GM23338 (cell line): Measurements from ENCODE around the gene YIPF4. TPM values are rescaled to one million over a fixed set of nuclear protein-coding genes. Genes with fewer than 3 reads are reported as not detected.

Experiments
- CREB1 ChIP-seq: fragments of 250-450 bp; sonication (Bioruptor Pico); IDR thresholded peaks from 2 replicates; pipeline ENCODE4 v1.5.0; 2020; ENCODE audit warnings: low read depth, mild to moderate bottlenecking, moderate library complexity
- EZH2phosphoT487 ChIP-seq: fragments of 200-600 bp; sonication (generic); IDR thresholded peaks from one replicate; pipeline ENCODE4 v1.8.1; 2018; ENCODE audit warnings: antibody characterized with exemption; ENCODE audit not compliant: unreplicated experiment
- JUNB ChIP-seq: IDR thresholded peaks from one replicate; pipeline ENCODE4 v1.6.1; 2016; ENCODE audit warnings: antibody characterized with exemption; ENCODE audit not compliant: unreplicated experiment
- NANOG ChIP-seq: IDR thresholded peaks from 2 replicates; pipeline ENCODE4 v1.6.1; 2016; ENCODE audit warnings: antibody characterized with exemption, borderline replicate concordance
- POLR2AphosphoS5 ChIP-seq: IDR thresholded peaks from 2 replicates; pipeline ENCODE4 v1.6.1; 2016; ENCODE audit warnings: antibody characterized with exemption, low read depth
- STAT1 ChIP-seq: IDR thresholded peaks from one replicate; pipeline ENCODE4 v1.6.1; 2016; ENCODE audit warnings: antibody characterized with exemption; ENCODE audit not compliant: unreplicated experiment
- ZNF331 ChIP-seq: fragments of 250-450 bp; sonication (Bioruptor Pico); IDR thresholded peaks from 2 replicates; pipeline ENCODE4 v1.5.0; 2020; ENCODE audit warnings: low read depth, mild to moderate bottlenecking, moderate library complexity
- polyA plus RNA-seq: library from polyadenylated mRNA; unstranded; fragments of >200 nt; fragmentation: Nextera tagmentation; extraction: Ambion mirVana; gene quantifications from 2 replicates; pipeline ENCODE4 v1.2.1, GENCODE V29; 2016
- total RNA-seq: library from RNA; depleted of rRNA; stranded (reverse); fragments of >200 nt; shearing (Covaris generic); gene quantifications from 2 replicates; pipeline ENCODE4 v1.2.3, GENCODE V29; 2014
- TF ChIP-seq, protein P1 (sequence below): fragments of 250-450 bp; sonication (Bioruptor Pico); IDR thresholded peaks from 2 replicates; pipeline ENCODE4 v1.5.0; 2020; ENCODE audit warnings: mild to moderate bottlenecking, moderate library complexity
- TF ChIP-seq, protein P2 (sequence below): IDR thresholded peaks from 2 replicates; pipeline ENCODE4 v1.6.1; 2016; ENCODE audit warnings: antibody characterized with exemption
- TF ChIP-seq, protein P3 (sequence below), 2 experiments: fragments of 200-600 bp in 1 of 2; sonication (generic) in 1 of 2; conservative IDR thresholded peaks; 2 replicates each; pipeline versions ENCODE4 v1.5.1 to v1.6.1; 2016 to 2017; ENCODE audit warnings: antibody characterized with exemption in 2 of 2, low read depth in 2 of 2, mild to moderate bottlenecking in 2 of 2, moderate library complexity in 1 of 2

YIPF4 gene
- total and polyA plus RNA-seq, 2 experiments from 2014 or later = 14.2 to 24.9 TPM

DNA sequence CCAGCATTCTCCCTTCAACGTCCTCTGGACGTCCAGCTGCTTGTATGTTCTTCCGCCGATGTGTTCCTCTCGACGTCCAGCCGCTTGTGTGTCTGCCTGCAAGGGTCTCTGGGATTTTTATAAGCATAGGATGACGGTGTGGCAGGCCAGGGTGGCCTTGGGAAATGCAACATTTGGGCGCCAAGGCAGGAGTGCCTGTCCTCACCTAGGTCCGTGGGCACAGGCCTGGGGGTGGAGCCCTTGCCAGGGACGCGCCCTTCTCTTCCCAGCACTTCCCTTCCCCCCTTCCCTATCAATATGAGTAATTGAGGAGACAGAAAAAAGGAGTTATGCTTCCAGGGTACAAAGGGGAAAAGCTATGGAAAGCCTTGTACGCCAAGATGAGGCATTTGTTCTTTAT, 19.5 kb upstream of the YIPF4 start (continued):
- TF ChIP-seq, protein P1, sequence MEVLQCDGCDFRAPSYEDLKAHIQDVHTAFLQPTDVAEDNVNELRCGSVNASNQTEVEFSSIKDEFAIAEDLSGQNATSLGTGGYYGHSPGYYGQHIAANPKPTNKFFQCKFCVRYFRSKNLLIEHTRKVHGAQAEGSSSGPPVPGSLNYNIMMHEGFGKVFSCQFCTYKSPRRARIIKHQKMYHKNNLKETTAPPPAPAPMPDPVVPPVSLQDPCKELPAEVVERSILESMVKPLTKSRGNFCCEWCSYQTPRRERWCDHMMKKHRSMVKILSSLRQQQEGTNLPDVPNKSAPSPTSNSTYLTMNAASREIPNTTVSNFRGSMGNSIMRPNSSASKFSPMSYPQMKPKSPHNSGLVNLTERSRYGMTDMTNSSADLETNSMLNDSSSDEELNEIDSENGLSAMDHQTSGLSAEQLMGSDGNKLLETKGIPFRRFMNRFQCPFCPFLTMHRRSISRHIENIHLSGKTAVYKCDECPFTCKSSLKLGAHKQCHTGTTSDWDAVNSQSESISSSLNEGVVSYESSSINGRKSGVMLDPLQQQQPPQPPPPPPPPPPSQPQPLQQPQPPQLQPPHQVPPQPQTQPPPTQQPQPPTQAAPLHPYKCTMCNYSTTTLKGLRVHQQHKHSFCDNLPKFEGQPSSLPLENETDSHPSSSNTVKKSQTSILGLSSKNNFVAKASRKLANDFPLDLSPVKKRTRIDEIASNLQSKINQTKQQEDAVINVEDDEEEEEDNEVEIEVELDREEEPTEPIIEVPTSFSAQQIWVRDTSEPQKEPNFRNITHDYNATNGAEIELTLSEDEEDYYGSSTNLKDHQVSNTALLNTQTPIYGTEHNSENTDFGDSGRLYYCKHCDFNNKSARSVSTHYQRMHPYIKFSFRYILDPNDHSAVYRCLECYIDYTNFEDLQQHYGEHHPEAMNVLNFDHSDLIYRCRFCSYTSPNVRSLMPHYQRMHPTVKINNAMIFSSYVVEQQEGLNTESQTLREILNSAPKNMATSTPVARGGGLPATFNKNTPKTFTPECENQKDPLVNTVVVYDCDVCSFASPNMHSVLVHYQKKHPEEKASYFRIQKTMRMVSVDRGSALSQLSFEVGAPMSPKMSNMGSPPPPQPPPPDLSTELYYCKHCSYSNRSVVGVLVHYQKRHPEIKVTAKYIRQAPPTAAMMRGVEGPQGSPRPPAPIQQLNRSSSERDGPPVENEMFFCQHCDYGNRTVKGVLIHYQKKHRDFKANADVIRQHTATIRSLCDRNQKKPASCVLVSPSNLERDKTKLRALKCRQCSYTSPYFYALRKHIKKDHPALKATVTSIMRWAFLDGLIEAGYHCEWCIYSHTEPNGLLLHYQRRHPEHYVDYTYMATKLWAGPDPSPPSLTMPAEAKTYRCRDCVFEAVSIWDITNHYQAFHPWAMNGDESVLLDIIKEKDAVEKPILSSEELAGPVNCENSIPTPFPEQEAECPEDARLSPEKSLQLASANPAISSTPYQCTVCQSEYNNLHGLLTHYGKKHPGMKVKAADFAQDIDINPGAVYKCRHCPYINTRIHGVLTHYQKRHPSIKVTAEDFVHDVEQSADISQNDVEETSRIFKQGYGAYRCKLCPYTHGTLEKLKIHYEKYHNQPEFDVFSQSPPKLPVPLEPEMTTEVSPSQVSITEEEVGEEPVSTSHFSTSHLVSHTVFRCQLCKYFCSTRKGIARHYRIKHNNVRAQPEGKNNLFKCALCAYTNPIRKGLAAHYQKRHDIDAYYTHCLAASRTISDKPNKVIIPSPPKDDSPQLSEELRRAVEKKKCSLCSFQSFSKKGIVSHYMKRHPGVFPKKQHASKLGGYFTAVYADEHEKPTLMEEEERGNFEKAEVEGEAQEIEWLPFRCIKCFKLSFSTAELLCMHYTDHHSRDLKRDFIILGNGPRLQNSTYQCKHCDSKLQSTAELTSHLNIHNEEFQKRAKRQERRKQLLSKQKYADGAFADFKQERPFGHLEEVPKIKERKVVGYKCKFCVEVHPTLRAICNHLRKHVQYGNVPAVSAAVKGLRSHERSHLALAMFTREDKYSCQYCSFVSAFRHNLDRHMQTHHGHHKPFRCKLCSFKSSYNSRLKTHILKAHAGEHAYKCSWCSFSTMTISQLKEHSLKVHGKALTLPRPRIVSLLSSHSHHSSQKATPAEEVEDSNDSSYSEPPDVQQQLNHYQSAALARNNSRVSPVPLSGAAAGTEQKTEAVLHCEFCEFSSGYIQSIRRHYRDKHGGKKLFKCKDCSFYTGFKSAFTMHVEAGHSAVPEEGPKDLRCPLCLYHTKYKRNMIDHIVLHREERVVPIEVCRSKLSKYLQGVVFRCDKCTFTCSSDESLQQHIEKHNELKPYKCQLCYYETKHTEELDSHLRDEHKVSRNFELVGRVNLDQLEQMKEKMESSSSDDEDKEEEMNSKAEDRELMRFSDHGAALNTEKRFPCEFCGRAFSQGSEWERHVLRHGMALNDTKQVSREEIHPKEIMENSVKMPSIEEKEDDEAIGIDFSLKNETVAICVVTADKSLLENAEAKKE (CRISPR knock-in tag) = no peak
- TF ChIP-seq, protein P2, sequence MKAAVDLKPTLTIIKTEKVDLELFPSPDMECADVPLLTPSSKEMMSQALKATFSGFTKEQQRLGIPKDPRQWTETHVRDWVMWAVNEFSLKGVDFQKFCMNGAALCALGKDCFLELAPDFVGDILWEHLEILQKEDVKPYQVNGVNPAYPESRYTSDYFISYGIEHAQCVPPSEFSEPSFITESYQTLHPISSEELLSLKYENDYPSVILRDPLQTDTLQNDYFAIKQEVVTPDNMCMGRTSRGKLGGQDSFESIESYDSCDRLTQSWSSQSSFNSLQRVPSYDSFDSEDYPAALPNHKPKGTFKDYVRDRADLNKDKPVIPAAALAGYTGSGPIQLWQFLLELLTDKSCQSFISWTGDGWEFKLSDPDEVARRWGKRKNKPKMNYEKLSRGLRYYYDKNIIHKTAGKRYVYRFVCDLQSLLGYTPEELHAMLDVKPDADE = no peak
- TF ChIP-seq NANOG (no peak), ZNF331 (CRISPR knock-in tag) (no peak), CREB1 (CRISPR knock-in tag) (no peak), STAT1 (no peak), EZH2phosphoT487 (no peak), POLR2AphosphoS5 (no peak), JUNB (no peak)
- TF ChIP-seq, protein P3, sequence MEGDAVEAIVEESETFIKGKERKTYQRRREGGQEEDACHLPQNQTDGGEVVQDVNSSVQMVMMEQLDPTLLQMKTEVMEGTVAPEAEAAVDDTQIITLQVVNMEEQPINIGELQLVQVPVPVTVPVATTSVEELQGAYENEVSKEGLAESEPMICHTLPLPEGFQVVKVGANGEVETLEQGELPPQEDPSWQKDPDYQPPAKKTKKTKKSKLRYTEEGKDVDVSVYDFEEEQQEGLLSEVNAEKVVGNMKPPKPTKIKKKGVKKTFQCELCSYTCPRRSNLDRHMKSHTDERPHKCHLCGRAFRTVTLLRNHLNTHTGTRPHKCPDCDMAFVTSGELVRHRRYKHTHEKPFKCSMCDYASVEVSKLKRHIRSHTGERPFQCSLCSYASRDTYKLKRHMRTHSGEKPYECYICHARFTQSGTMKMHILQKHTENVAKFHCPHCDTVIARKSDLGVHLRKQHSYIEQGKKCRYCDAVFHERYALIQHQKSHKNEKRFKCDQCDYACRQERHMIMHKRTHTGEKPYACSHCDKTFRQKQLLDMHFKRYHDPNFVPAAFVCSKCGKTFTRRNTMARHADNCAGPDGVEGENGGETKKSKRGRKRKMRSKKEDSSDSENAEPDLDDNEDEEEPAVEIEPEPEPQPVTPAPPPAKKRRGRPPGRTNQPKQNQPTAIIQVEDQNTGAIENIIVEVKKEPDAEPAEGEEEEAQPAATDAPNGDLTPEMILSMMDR (conservative IDR thresholded peaks at IDR 0.05; ENCODE audit: low read depth in 2 of 2) = no peak
